HCT116 (cell line): ENCODE results near the gene BTBD9. TPM values are rescaled to one million over a fixed set of nuclear protein-coding genes. Genes with fewer than 3 reads are reported as not detected.

Experiments
- ATAC-seq: fragments of 200-7000 bp; cut with Tn5 transposase; 2 replicates; pipeline ENCODE4 v1.9.1; 2020; ENCODE audit warnings: mild to moderate bottlenecking, moderate library complexity
- BruUV-seq: library from RNA; stranded (reverse); fragments of 400-500 nt; replicated peaks from 2 replicates; lab custom pipeline; 2021; lab: Mats Ljungman, UMichigan
- CTCF ChIA-PET: fragments of 300-600 bp; sonication (Branson Sonifier 250); formaldehyde crosslinking; loops from one replicate; lab custom pipeline; 2021; ENCODE audit warnings: antibody characterized with exemption; lab: Charles Lee
- POLR2A ChIA-PET: fragments of 300-600, 350-600 bp; sonication (Branson Sonifier 250); formaldehyde crosslinking; loops from one replicate; lab custom pipeline; 2021; ENCODE audit warnings: antibody characterized with exemption; lab: Charles Lee
- RAD21 ChIA-PET, 2 experiments: fragments of 300-600 bp; sonication (Branson Sonifier 250); formaldehyde crosslinking; loops; one replicate each; lab custom pipeline; 2023; ENCODE audit warnings: low total read pairs in 2 of 2; ENCODE audit not compliant: uncharacterized antibody in 2 of 2, unreplicated experiment in 2 of 2, low non-redundant PET in 1 of 2; lab: Charles Lee
- DNase-seq: peaks from one replicate; pipeline ENCODE4 v3.0.0-alpha.2; 2010; ENCODE audit warnings: low read depth, low spot score
- H2AFZ ChIP-seq: fragments of 200-600 bp; shearing (Covaris generic), sonication (generic); 2 replicates; pipeline ENCODE4 v1.6.1; 2017; ENCODE audit warnings: low read depth, mixed run types, mixed read lengths, antibody characterized with exemption, low read length; ENCODE audit not compliant: poor library complexity, severe bottlenecking
- H3K27ac ChIP-seq: 2 replicates; pipeline ENCODE4 v1.5.1; 2012; ENCODE audit warnings: low read depth, low read length
- H3K27me3 ChIP-seq: fragments of 200-600 bp; sonication (generic); 2 replicates; pipeline ENCODE4 v1.6.1; 2016; ENCODE audit warnings: mixed run types, low read length, mixed read lengths; ENCODE audit not compliant: insufficient read depth
- H3K36me3 ChIP-seq, 2 experiments: fragments of 200-500 bp in 1 of 2; fragments of 200-600 bp in 1 of 2; sonication (Bioruptor generic) in 1 of 2; sonication (generic) in 1 of 2; 2 replicates each; pipeline versions ENCODE4 v1.5.1 to v1.6.1; 2014 to 2016; ENCODE audit warnings: low read length in 2 of 2, inconsistent platforms in 1 of 2, mixed read lengths in 1 of 2, mixed run types in 1 of 2; ENCODE audit not compliant: insufficient read depth in 2 of 2, control insufficient read depth in 1 of 2
- H3K4me1 ChIP-seq, 2 experiments: fragments of 200-600 bp in 1 of 2; sonication (generic) in 1 of 2; 2 replicates each; pipeline versions ENCODE4 v1.5.1 to v1.6.1; 2012 to 2017; ENCODE audit warnings: low read length in 2 of 2, inconsistent platforms in 1 of 2, mild to moderate bottlenecking in 1 of 2, mixed read lengths in 1 of 2, mixed run types in 1 of 2, moderate library complexity in 1 of 2; ENCODE audit not compliant: insufficient read depth in 2 of 2, control insufficient read depth in 1 of 2
- H3K4me2 ChIP-seq: fragments of 200-600 bp; sonication (generic); 2 replicates; pipeline ENCODE4 v1.6.1; 2017; ENCODE audit warnings: mixed run types, low read length, mixed read lengths
- H3K4me3 ChIP-seq, 2 experiments: fragments of 200-600 bp in 1 of 2; sonication (generic) in 1 of 2; replicated peaks in 1 of 2; 2 replicates each; pipeline ENCODE4 v1.5.1; 2011 to 2016; ENCODE audit warnings: low read length in 2 of 2, control low read depth in 1 of 2, low read depth in 1 of 2, mild to moderate bottlenecking in 1 of 2, mixed read lengths in 1 of 2, mixed run types in 1 of 2
- H3K79me2 ChIP-seq: fragments of 200-600 bp; sonication (generic); 2 replicates; pipeline ENCODE4 v1.6.1; 2017; ENCODE audit warnings: mild to moderate bottlenecking, mixed run types, low read length, moderate library complexity, mixed read lengths; ENCODE audit not compliant: insufficient read depth
- H3K9ac ChIP-seq: fragments of 200-600 bp; sonication (generic); 2 replicates; pipeline ENCODE4 v1.6.1; 2016; ENCODE audit warnings: low read length, mixed read lengths
- H3K9me2 ChIP-seq: fragments of 200-600 bp; sonication (generic), shearing (Covaris generic); 2 replicates; pipeline ENCODE4 v1.6.1; 2017; ENCODE audit warnings: mixed run types, mild to moderate bottlenecking, moderate library complexity; ENCODE audit not compliant: insufficient read depth
- H3K9me3 ChIP-seq, 2 experiments: fragments of 200-500 bp in 1 of 2; fragments of 200-600 bp in 1 of 2; sonication (Bioruptor generic) in 1 of 2; sonication (generic) in 1 of 2; 2 replicates each; pipeline ENCODE4 v1.6.1; 2014 to 2017; ENCODE audit warnings: low read length in 2 of 2, mixed read lengths in 2 of 2, inconsistent platforms in 1 of 2, low read depth in 1 of 2, mild to moderate bottlenecking in 1 of 2, mixed run types in 1 of 2, moderate library complexity in 1 of 2; ENCODE audit not compliant: control insufficient read depth in 1 of 2, insufficient read depth in 1 of 2
- H4K20me1 ChIP-seq: fragments of 200-600 bp; sonication (generic), shearing (Covaris generic); 2 replicates; pipeline ENCODE4 v1.6.1; 2017; ENCODE audit warnings: mixed run types, mild to moderate bottlenecking, moderate library complexity; ENCODE audit not compliant: insufficient read depth
- EGR1 ChIP-seq: IDR thresholded peaks from 2 replicates; pipeline ENCODE4 v1.6.1; 2012; ENCODE audit warnings: low read depth
- ELF1 ChIP-seq: IDR thresholded peaks from 2 replicates; pipeline ENCODE4 v1.6.1; 2012; ENCODE audit warnings: low read depth, borderline replicate concordance
- EZH2 ChIP-seq: fragments of 200-600 bp; sonication (generic); IDR thresholded peaks from 2 replicates; pipeline ENCODE4 v1.6.1; 2017; ENCODE audit warnings: antibody characterized with exemption, mixed run types
- FOSL1 ChIP-seq: IDR thresholded peaks from 2 replicates; pipeline ENCODE4 v1.6.1; 2012; ENCODE audit warnings: low read depth
- JUND ChIP-seq: IDR thresholded peaks from 2 replicates; pipeline ENCODE4 v1.6.1; 2012
- POLR2AphosphoS5 ChIP-seq: IDR thresholded peaks from 2 replicates; pipeline ENCODE4 v1.6.1; 2011; ENCODE audit warnings: mild to moderate bottlenecking, low read depth, low read length, moderate library complexity
- SP1 ChIP-seq: IDR thresholded peaks from 2 replicates; pipeline ENCODE4 v1.6.1; 2012; ENCODE audit warnings: low read depth
- TCF7L2 ChIP-seq: IDR thresholded peaks from 2 replicates; pipeline ENCODE4 v1.7.0; 2011; ENCODE audit warnings: borderline replicate concordance, inconsistent platforms; ENCODE audit not compliant: insufficient read depth, insufficient read length; ENCODE audit errors: extremely low read depth
- YY1 ChIP-seq: IDR thresholded peaks from 2 replicates; pipeline ENCODE4 v1.6.1; 2011; ENCODE audit warnings: low read length, low read depth, moderate library complexity, mild to moderate bottlenecking; ENCODE audit not compliant: insufficient replicate concordance; ENCODE audit errors: extremely low read depth
- ZBTB33 ChIP-seq: IDR thresholded peaks from 2 replicates; pipeline ENCODE4 v1.6.1; 2011; ENCODE audit warnings: mild to moderate bottlenecking, low read length, moderate library complexity; ENCODE audit not compliant: insufficient replicate concordance; ENCODE audit errors: extremely low read depth
- ZFX ChIP-seq: fragments of 450-650 bp; IDR thresholded peaks from 2 replicates; pipeline ENCODE4 v1.6.1; 2017
- ZNF274 ChIP-seq: fragments of 200-500 bp; sonication (Bioruptor generic); IDR thresholded peaks from 2 replicates; pipeline ENCODE4 v1.6.1; 2014; ENCODE audit warnings: mild to moderate bottlenecking, low read depth, low read length, inconsistent platforms
- intact Hi-C: fragments of 100-400 bp; cut with micrococcal nuclease; formaldehyde crosslinking; loops from 2 replicates; pipeline ENCODE4 v1.10.0; 2022
- total RNA-seq: library from RNA; stranded (reverse); gene quantifications from one replicate; pipeline ENCODE4 v1.2.1, GENCODE V29; 2021; ENCODE audit not compliant: unreplicated experiment

BTBD9 gene
- total RNA-seq, 1 experiment from 2014 or later: 10.9 TPM

DNA sequence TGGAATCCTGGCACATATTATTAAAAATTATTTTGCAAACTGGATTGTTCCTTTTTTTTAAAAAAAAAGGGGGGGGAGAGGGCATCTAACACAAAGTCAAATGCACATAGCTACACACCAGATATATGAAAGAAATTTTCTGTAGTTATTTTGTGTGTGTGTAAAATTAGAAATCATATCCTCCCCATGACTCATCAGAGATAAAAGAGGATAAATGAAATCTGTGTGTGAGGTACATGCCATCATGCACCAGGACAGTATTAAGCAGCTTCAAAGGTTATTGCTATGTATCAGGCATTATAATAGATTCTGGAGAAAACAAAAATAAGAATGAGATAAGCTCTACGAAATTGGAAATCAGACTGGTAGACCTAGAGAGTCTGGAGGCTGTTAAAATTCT is 5.2 kb downstream of the BTBD9 start (continued):
- TF ChIP-seq ZBTB33: no peak
- TF ChIP-seq ZNF274: no peak
- TF ChIP-seq, all 23 proteins: peak for 0

DNA sequence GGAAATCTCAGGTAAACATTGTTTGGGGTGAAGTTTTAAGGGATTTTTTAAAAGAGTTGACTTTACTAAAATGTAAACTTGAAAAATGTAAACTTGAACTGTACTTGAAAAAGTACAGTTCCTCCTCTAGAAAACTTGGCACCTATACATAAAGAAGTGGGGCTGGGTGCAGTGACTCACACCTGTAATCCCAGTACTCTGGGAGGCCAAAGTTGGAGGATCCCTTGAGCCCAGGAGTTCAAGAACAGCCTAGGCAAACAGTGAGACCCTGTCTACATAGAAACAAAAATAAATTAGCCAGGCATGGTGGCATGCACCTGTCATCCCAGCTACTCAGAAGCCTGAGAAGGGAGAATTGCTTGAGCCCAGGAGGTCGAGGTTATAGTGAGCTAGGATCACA is 7.2 kb downstream of the BTBD9 start:
- H2AFZ ChIP-seq: no peak overlapping the region
- DNase-seq (no peak), ATAC-seq (no peak)
- H3K27ac ChIP-seq: no peak overlapping the region
- H3K79me2 ChIP-seq: no peaks in the 10 kb centered on the region
- intact Hi-C loops: no loop called here
- no peak overlapping the region for H3K9ac ChIP-seq
- peaks cover 0 to 14% of the 10 kb centered on the region in 2 experiments; a peak in 3 of 4 replicates for H3K4me1 ChIP-seq
- no peak overlapping the region for H3K4me2 ChIP-seq
- POLR2A ChIA-PET: no interaction called here
- RAD21 ChIA-PET: no interaction called here
- H4K20me1 ChIP-seq: no peaks in the 10 kb centered on the region
- no peak overlapping the region for H3K4me3 ChIP-seq
- H3K9me2 ChIP-seq: no peaks in the 10 kb centered on the region
- no TSS peak for BruUV-seq
- no peaks in the 10 kb centered on the region for H3K36me3 ChIP-seq
- H3K9me3 ChIP-seq: no peaks in the 10 kb centered on the region
- no peaks in the 10 kb centered on the region for H3K27me3 ChIP-seq
- CTCF ChIA-PET: no interaction called here
- no peak for TF ChIP-seq SP1
- TF ChIP-seq POLR2AphosphoS5: no peak
- no peak for TF ChIP-seq ZFX
- no peak for TF ChIP-seq EGR1
- no peak for TF ChIP-seq YY1
- TF ChIP-seq EZH2: no peak
- TF ChIP-seq ZNF274: no peak
- TF ChIP-seq FOSL1: no peak
- no peak for TF ChIP-seq ELF1
- TF ChIP-seq JUND: no peak
- TF ChIP-seq TCF7L2: no peak
